Stimulated activated CD8-positive, alpha-beta memory T cell treated with anti-CD3 and anti-CD28 coated beads, Interleukin-15, amount 100 ng/mL, for 48 hours (primary cell): ENCODE results near the gene PIK3R6.

Source experiments
- DNase-seq, 2 donors: peaks; one replicate each; pipeline ENCODE4 v3.0.0-alpha.2; 2020; ENCODE audit warnings: low read depth in 2 of 2

PIK3R6 gene

DNA sequence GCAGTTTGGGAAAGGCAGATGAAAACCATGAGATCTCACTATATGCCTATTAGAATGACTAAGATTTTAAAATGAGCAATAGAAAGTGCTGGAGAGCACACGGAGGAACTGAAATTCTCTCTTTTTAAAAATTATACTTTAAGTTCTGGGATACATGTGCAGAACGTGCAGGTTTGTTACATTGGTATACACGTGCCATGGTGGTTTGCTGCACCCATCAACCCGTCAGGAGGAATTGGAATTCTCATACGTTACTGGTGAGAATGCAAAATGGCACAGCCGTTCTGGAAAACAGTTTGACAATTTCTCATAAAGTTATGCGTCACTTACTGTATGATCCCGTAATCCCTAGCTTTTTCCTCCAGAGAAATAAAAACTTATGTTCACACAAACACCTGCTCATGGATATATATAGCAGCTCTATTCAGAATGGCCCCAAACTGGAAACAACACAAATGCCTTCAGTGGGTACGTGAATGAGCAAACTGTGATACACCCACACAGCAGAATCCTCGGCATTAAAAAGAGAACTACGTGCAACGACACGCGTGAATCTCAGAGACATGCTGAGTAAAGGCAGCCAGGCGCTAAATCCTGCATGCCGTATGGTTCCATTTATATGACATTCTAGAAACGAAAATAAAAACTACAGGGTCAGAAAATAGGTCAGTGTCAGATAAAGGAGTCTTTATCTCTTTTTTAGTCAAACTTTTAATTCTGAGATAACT is 11.8 kb downstream of the PIK3R6 start:
- DNase-seq: no peak

DNA sequence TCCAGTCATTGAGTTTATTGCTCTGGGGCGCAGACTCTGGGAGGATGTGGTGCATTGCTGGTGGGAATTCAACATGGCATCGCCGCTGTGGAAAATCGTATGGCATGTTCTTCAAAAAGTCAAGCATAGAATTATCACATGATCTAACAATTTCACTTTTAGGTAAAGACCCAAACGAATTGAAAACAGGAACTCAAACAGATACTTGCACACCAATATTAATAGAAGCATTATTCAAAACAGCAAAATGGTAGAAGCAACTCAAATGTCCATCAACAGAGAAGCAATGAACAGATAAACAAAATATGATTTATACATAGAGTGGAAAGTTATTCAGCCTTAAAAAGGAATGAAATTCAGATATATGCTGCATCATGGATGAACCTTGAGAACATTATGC is 15.9 kb downstream of the PIK3R6 start:
- no peak for DNase-seq

DNA sequence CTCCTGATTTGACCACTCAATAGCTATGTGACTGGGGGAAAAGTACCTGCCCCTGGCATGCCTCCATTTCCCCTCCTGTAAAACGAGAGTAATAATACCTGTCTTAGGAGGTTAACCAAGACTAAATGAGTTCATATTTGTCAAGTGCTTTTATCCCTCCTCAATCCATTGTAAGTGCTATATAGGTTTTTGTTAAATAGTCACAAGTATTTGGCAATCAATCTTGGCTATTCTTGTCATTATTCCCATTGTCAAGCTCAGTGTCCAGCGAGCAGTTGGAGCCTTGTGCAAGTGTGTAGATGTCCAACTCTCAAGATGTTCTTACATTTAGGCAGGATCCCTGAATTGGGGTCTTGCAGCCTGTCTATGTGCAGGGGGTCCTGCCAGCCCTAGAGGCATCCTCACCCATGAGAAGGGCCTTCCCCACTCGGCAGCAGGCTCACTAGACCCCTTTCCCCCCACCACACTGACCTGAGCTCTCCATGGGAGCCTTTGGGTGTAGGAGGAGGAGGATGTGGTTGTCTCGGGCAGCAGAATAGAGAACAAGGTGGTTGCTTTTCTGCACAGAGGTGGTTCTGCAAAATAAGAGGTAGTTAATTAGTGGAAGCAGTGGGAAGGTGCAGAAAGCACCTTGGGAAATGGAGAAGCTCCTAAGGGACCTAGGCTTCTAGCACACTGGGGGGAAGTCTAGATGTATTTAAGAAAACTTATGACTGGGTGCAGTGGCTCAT is 18.0 kb downstream of the PIK3R6 start:
- no peak for DNase-seq

DNA sequence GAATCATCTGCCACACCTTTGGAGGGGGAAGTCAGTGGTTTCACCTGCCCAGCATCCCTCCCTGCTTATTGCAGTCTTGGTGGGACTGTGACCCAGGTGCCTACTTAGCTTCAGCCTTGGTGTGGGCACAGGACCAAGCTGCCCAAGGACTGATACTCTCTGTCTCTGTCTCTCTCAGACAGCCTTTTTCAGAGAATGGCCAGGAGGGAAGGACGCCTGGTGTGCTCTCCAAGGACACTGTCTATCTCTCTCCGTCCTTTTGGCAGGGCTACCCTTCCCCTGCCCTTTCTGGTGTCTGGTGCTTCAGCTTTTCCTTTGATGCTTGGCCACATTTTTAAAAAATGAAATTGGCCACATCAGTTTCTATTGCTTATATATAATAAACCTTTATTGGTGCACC is 19.6 kb downstream of the PIK3R6 start:
- no peak for DNase-seq

DNA sequence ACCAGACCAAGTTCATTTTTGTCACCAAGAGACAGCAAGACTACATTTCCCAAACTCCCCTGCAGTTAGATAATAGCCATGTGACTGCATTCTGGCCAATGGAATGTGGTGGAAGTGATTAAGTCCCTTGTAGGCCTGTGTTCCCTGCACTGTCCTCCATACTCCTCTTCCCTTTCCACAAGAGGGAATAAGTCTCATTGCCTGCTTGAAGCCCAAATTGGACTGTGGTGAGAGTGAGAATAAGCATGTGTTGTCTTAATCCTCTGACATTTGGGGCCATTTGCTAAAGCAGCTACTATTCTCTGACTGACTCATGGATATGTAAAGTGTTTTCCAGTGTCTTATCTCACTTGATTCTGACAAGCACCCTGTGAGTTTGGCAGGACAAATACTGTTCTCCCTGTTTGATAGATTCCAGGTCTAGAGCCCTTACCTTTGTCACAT is 20.7 kb downstream of the PIK3R6 start:
- DNase-seq: no peak

DNA sequence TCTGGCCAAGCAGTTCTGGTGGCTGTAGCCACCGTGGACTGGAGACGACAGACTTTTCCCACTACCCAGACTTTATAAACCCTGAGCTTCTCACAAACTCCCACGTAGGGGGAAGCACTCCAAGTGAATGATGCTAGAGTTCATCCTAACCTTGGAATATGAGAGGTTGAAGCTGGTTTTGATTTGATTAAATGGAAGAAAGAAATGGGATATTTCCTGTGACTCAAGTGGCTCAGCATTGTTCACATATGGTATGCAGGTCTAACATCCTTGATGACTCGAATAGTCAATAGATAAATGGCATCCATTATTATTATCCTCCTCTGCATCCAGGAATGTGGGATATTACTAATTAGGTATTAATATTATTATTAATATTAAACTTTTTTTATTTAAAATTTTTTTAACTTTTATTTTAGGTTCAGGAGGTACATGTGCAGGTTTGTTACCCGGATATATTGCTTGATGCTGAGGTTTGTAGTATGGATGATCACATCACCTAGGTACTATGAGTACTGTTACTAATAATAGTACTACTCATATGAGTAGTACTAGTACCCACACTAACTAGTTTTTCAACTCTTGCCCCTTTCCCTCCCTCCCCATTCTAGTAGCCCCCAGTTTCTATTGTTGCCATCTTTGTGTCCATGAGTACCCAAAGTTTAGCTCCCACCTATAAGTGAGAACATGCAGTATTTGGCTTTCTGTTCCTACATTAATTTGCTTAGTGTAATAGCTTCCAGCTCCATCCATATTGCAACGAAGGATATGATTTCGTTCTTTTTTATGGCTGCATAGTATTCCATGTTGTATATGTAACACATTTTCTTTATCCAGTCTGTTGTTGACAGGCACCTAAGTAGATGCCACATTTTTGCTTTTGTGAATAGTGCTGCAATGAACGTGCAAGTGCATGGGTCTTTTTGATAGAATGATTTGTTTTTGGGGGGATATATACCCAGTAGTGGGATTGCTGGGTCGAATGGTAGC is 22.9 kb downstream of the PIK3R6 start:
- no peak for DNase-seq

DNA sequence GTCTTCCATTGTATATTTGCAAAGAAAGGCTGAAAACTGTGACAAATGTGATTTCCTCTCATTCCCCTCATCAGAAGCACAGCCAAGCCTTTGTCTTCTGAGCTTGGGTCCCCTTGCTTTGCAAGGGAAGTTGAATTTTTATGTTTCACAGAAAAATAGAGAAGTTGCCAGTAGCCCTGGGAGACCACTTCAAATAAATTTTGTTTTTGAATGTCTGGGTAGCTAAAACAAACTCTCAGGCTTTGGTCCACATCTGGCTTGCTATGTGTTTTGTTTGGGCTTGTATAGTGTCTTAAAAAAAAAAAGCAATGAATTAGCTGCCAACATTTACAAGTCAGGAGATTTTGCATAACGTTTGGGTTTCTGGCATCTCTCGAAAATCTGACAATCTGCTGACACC is 24.1 kb downstream of the PIK3R6 start:
- DNase-seq: no peak

DNA sequence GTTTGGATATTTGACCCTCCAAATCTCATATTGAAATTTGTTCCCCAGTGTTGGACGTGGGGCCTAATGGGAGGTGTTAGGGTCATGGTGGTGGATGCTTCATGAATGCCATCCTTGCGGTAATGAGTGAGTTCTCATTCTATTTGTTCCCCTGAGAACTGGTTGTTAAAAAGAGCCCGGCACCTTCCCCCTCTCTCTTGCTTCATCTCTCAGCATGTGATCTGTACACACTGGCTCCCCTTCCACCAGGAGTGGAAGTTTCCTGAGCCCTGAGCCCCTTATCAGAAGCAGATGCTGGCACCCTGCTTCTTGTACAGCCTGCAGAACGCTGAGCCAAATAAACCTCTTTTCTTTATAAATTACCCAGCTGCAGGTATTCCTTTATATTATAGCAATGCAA is 25.6 kb downstream of the PIK3R6 start:
- no peak for DNase-seq

DNA sequence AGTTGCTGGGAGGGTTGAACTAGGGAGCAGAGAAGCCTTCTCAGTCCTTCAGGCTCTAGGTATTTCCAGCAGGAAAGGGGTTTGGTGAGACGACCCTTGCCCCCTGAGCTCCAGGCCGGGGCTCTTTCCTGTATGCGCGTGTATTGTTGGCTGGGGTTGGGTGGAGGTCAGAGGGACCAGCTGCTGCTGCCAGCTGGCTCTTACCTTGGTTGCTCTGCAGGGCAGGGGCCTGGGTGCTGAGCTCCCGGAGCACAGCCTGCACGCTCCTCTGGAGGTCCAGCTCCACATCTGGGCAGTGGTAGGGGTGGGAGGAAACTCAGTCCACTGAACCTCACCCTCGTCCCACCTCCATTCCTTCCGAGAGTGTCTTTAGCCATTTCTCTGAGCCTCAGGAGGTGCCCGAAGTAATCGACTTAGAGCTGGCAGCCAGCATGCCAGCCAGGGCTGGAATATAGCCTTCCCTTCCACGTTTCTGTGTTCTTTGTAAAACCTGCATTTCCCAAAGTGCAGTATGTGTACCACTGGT is 28.0 kb downstream of the PIK3R6 start:
- DNase-seq: no peak

DNA sequence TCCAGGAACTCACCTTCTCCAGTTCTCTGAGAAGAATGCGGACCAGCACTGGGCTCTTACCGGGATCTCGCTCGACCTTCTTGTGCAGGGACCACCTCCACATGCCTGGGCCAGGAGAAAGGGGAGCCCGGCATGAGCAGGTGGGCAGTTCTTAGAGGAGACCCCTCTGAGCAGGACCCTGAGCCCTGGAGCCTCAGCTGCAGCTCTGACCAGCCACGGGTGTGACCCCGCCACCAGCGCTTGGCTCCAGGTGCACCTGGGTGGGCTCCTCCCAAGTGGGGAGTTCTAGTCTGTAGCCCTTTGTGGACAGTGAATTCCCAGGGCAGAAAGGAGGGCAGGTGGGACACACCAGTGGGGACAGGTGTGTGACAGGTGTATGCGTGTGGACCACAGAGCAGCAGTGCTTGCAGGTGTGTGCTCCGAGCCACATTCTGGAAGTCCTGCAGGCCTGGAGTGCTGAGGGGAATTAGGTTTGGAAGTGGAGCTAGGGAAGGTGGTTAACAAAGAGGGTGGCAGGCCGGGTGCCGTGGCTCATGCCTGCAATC is 28.9 kb downstream of the PIK3R6 start:
- DNase-seq: no peak

DNA sequence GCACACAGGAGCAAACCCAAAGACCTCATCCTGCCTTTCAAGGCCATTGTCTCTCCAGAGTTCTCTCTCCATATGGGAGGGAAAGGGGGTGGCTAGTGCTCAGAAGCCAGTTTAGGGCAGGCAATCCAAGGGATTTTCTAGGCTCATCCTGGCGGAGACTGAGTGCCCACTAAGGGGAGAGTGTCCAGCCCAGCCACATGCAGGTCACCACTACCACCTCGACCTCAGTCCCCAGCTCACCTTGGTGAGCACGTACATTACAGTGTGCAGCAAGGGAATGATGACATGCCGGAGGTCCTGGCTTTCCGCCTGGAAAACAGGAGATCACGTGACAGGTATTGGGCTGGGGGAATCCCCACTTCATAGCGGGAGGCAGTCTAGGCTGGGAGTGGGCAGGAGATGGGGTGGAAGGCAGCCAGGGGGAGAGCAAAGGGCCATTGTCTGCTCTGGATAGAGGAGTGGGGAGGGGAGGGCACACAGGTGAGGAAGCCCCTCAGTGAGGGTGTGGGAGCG is 29.9 kb downstream of the PIK3R6 start:
- no peak for DNase-seq

DNA sequence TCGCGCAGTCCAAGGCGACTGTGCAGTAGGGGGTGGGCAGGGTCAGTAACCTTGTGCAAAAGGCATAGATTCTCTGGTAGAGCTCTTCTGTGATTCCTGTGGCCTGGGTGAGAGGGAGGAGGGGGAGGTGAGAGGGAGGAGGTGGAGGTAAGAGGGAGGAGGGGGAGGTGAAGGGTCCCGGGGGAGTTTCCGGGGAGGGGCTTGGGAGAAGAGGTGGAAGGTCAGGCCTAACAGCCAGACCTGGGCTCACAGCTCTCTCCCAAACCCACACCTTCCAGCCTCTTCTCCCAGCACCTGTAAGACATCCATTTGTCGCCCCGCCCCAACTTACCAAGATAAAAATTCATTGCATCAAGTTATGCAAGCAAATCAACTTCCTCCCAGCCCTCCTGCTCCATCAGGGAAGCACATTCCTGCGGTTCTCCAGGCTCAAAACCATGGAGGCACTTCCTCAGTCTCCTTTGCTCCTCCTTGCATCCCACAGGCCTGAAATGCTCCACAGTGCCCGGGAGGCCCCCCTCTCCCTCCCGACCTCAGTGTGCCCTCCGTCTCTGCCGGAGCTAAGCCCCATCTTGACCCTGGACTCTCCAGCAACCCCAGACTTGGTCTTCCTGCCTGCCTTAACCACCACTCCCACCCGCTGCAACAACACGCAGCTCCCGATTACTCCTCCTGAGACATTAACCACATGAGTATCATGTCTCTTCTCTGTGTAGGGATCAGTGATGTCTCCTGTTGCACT is 30.5 kb downstream of the PIK3R6 start:
- DNase-seq: no peak

DNA sequence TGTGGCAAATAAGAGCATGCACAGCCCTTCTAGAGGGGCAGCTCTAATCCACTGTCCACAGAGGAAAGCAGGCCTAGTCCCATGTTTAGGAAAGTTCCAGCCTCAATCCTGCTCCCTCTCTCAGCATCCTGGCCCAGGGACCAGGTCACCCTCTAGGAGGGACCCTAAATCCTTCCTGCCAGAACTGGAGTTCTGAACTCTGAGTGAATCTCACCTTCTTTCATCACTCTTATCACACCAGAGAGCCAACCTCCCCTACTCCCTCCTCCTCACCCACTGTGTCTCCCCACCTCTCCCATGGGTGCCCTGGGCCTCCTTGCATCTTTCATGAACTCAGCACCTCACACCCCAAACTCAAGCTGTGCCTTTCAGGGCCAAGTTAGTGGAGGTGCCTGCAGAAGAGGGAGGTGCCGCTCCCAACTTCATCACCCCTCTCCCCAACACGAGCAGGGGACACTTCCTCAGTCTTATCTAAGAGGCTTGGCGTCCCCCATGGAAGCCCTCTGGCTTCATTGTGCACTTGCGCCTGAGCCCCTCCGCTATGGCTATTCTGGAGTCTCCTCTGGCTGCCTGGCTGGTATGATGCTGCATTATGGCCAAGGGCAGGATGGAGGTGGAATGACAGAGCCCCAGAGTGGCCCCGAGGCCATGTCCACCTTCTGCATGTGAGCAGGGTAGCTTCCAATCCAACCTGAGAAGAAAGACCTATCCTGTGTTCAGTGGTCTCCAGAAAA is 31.7 kb downstream of the PIK3R6 start:
- DNase-seq: no peak

DNA sequence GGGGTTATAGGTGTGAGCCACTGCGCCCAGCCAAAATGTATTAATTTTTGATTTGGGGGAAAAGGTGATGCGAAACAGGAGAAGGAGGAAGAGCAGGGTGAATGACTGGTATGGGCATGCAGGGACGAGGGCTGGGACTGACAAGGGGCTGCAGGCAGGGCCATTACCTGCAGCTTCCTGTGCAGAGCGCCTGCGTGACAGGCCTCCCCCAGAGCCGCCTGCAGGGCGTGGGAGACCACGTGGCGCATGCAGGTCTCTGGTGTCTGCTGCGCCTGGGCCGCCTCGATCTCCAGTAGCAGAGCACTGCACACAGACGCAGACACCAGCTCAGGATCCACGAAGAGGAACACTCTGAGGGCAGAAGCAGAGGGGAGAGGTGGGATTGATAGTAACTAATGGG is 32.4 kb downstream of the PIK3R6 start:
- no peak for DNase-seq

DNA sequence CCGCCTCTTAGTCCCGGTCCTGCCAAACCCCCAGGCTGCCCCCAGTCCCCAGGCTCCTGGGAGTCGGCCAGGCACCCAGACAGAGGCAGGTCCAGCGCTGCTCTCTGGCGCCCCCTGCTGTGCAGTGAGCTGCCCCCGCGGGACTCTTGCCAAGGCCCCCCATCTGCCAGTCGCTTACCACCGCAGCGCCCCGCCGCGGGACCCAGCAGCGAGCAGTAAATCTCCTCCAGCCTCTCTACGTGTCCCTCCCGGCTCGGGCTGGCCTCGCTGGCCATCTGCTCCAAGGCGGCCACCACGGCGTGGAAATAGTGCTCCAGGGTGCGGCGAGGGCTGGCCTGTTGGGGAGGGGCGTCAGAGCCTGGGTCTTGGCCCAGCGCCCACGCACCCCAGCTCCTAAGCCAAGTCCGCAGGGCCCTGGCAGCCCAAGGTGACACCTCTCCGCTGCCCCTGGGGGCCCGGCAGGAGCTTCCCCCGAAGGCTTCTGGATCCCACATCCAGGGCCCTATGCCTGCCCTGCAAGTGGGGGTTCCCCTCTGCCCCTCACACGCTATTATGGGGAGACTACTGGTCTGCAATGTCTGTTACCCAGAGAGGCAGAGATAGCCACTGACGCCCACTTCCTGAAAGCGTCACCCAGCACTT is 34.6 kb downstream of the PIK3R6 start:
- DNase-seq: peak; percentile 22 to 25

DNA sequence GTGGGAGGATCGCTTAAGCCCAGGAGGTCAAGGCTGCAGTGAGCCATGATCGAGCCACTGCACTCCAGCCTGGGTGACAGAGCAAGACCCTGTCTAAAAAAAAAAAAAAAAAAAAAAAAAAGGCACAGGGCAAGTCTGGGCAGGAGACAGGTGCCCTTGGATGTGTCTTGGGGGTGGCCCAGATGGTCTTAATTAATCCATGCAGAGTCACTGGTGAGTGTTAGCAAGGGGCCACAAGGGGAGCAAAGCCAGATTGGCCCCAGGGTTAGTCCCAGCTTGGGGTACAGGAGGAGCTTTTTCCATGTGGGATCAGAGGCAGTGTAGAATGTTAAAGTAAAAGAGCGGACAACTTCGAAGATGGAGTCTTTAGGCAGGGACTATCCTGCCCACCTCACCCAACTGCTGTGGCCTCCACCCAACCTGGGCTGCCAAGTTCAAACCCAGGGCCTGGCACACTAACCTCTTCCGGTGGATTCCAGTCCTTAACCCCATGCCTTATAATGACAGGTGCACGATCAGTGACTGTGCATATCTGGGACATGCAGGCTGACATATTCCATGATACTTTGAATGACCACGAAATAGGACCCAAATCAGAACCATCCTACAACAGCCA is 36.1 kb downstream of the PIK3R6 start:
- no peak for DNase-seq

DNA sequence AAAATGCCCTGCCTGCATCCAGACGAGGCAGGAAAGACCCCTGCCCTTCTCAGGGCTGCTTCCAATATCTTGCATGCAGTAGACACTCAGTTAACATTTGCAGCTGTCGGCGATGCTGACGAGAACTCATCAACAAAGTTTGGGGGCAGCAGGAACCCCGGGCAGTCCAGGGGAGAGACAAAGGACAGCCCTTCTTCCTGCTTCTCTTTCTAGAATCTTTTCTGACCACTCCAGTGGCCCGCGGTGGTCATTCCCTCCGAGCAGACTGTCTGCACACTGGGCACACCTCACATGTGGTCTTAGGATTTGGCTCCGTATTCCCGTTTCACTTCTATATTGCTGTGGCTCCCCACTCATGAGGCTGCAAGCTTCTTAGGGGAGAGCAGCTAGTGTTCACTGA is 37.3 kb downstream of the PIK3R6 start:
- no peak for DNase-seq

DNA sequence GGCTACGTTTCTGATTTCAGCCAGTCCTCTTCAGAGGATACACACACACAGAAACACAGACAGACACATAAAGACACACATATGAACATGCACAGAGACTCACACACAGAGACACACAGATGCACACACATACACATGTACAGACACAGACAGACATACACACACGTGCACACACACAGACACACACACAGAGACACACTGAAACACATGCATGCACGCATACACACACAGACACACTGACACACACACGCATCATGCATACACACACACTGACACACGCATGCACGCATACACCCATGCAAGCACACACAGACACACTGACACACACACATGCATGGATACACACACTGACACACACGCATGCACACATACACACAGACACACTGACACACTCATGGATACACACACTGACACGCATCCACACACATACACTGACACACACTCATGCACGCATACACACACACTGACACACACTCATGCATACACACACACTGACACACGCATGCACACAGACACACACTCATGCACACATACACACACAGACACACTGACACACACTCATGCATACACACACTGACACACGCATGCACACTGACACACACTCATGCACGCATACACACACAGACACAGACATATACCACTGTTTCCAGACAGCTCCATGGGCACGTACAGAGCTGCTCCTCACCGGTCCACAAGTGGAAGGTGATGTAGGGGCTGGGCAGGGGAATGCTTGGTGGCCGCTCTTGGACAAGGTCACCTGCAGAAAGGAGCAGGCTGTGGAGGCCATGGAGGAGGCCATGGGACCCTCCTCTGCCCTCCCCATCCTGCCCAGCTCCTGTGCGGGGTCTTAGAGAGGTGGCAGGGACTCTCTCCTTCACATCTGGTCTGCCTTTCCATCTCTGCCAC is 38.2 kb downstream of the PIK3R6 start:
- no peak for DNase-seq
